ENCODE results near the gene PINLYP.
"Not testable (repeated sequence)": the region's sequence is repeated elsewhere in the genome, so short reads cannot be mapped to it uniquely, and the experiment has no call there.

The PINLYP gene

DNA sequence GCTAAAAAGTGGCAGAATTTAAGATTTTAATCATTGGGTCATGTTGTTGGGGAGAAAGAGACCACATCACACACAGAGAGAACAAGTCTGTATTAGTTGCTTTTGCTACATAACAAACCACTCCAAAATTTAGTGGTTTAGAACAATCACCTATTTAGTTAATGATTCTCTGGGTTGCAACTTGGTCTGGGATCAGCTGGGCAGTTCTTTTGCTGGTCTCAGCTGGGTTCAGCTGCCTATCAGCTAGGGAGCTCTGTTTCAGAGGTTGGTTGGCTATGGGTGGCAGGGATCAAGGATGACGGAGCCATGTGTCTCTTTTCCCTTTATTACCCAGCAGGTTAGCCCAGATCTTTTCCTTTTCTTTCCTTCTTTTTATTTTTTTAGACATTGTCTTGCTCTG, 8.9 kb downstream of the PINLYP start:
- no peak for DNase-seq

DNA sequence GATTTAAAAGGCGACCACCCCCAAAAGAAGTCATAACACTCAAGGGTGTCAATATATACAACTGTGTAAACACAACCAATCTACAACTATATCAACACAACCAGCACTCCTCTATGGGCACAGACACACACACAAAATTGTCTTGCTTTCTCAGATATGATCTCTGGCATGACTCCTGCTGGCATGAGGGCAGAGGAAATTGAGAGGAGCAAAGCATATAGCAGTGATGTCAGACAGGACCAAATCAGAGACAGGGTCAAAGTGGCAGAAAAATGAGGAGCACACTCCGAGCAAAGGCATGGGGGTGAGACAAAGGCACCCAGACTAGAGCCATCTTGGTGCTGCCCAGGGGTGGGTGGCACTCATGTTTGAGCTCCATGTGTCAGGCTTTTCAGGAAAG, 10.7 kb downstream of the PINLYP start:
- DNase-seq = no peak

DNA sequence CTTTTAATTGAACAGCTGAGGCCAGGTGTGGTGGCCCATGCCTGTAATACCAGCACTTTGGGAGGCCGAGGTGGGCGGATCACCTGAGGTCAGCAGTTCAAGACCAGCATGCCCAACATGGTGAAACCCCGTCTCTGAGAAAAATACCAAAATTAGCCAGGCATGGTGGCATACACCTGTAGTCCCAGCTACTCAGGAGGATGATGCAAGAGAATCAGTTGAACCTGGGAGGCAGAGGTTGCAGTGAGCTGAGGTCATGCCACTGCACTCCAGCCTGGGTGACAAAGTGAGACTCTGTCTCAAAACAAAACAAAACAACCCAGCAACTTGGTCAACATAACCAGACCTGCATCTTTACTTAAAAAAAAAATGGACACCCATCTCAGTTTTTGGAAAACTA, 11.4 kb downstream of the PINLYP start:
- DNase-seq = not testable (repeated sequence)

DNA sequence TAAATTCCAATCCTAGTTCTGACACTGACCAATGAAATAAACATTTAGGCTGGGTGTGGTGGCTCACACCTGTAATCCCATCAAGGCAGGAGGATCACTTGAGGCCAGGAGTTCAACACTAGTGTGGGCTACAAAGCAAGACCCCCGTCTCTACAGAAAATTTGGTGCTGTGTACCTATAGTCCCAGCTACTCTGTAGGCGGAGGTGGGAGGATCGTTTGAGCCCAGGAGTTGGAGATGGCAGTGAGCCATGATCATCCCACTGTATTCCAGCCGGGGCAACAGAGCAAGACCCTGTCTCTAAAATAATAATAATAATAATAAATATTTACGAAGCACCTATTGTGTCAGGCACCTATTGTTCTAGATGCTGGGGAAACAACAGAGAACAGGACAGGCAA, 13.7 kb downstream of the PINLYP start:
- no peak for DNase-seq

DNA sequence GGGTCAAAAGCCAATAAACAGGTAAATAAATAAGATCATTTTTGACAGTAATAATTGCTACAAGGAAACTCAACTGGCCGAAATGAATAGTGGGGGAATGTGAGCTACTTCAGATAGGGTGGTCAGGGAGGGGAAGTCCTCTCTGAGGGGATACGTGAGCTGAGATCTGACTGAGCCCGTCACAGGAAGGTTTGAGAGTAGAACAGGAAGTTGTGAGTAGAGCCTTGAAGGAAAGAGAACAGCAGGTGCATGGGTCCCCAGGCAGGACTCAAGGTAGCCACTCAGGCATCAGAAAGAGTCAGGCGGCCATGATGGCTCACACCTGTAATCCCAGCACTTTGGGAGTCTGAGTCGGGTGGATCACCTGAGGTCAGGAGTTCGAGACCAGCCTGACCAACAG, 14.1 kb downstream of the PINLYP start:
- DNase-seq = no peak

DNA sequence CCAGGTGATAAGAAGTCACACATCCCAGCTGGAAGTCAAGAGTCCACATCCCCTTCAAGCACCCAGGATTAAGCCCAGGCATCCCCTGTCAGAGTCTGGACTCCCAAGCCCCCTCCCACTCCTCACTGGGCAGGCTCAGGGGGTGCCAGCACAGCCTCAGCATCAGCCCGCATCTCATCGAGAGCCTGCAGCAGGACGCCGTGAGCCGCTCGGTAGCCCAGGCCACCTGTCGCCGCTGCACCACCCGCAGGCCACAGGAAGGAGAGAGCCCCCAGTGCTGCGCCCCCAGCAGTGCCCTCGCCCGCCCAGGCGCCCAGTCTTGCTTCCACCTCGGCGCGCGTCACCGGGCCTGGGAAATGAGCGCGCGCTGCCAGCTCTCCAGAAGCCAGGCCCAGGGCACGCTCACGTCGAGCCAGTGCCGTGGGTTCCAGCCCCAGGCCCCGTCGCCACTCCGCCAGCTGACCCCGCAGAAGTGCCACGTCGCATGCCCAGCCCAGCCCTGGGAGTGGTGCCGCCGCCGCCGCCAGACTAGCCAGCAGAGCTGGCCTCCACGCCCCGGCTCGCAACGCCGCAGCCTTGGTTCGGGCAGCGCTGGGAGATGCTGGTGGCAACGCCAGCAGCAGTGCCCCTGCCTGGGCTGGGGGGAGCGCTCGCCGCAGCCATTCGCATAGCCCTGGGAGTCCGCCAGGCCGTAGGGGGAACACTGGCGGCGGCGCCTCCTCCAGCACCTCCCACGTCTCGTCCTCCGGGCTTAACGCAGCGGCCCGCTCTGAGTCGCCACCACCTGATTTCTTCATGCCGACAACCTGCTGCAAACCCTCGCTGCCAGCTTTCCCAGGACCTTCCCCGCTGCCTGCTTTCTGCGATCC, 16.5 kb downstream of the PINLYP start:
- no peak for DNase-seq

DNA sequence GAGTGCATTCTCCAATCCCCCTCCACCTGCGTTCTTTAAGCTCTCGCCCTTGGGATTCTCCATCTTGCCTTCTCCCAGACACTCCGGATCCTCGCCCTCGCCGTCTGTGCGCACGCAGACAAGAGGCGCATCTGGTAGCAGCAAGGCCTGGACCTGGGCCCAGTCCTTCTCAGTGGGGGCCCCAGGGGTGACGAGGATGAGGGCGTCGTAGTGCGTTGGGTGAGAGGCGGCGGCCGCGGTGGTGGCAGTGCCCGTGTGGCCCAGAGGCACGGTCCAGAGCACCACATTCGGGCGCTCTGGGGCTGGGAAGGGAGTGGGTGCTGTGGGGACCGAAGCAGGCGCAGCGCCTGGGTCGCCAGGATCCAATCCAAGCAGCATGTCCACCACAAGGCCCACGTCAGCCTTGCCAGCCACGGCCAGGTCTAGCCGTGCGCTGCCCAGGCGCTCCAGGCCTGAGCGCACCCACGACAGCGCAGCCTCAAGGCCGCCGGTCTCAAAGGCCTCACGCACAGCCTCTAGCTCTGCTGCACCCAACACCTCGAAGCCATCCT, 17.3 kb downstream of the PINLYP start:
- DNase-seq = no peak

DNA sequence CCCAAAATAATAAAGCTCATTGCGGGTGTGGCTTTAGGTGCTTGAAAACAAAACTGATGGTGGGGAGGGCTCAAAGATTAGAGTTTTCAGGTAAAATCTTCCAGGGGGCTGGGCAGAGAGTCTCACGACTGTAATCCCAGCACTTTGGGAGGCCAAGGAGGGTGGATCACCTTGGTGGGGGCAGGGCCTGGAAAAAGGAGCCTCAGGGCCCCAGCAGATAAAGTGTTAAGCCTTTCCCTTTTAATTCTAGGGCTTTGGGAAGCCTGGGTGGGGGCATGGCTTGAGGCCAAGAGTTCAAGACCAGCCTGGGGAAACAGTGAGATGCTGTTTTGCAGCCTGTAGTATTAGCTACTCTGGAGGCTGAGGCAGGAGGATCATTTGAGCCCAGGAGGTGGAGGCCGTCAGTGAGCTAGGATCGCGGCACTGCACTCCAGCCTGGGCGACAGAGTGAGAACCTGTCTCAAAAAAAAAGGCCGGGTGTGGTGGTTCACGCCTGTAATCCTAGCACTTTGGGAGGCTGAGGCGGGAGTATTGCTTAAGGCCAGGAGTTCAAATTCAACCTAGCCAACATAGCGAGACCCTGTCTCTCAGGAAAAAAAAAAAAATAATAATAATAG, 18.6 kb downstream of the PINLYP start:
- DNase-seq = no peak

DNA sequence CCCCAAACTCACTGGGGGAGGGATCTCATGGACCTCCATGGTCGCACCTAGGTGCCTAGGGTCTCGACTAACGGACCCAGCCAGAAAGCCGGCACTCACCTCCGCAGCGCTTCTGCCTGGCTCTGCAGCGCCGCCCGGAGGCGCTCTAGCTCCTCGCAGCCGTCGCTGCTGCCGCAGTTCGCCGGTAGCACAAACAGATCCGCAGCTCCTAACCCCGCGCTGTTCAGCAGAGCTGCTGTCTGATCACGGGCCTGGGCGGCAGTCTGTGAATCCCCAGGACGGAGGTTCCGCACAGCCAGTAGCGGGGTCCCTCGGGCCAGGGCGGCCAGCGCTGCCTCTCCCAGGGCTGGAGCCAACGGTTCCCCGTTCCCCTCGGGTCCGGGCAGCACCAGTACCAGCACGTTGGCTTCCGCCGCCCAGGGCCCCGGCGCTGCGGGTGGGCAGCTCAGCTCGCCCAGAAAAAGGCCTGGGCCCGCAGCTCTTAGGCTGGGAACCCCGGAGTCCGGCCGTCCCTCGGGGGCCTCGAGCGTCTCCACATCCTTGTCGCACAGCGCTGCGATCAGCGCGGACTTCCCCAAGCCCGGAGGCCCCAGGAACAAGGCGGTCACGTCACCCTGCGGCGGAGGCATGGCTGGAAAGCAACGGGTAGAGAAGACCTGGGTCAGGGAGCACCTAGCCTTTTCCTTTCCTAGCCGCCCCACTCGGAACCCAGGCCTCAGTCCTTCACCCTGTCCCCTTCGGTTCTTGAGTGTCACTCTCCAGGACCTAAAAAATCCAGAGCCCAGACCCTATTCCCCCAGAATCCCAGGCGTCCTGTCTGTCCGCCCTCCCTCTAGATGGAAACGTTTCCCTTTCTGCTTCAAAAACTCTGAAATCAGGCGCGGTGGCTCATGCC, 19.4 kb downstream of the PINLYP start:
- DNase-seq = peak; percentile 82

DNA sequence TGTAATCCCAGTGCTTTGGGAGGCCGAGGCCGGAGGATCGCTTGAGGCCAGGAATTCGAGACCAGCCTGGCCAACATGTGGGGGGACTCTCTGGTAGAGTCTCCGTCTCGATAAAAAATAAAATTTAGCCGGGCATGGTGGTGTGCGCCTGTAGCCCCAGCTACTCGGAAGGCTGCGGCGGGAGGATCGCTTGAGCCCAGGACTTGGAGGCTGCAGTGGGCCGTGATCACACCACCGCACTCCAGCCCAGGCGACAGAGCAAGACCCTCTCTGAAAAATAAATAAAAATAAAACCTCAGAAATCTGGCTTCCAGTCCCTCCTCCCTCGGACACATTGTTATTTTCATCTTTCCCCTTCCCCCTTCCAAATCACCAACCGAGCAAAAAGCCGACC, 20.0 kb downstream of the PINLYP start:
- DNase-seq = no peak

DNA sequence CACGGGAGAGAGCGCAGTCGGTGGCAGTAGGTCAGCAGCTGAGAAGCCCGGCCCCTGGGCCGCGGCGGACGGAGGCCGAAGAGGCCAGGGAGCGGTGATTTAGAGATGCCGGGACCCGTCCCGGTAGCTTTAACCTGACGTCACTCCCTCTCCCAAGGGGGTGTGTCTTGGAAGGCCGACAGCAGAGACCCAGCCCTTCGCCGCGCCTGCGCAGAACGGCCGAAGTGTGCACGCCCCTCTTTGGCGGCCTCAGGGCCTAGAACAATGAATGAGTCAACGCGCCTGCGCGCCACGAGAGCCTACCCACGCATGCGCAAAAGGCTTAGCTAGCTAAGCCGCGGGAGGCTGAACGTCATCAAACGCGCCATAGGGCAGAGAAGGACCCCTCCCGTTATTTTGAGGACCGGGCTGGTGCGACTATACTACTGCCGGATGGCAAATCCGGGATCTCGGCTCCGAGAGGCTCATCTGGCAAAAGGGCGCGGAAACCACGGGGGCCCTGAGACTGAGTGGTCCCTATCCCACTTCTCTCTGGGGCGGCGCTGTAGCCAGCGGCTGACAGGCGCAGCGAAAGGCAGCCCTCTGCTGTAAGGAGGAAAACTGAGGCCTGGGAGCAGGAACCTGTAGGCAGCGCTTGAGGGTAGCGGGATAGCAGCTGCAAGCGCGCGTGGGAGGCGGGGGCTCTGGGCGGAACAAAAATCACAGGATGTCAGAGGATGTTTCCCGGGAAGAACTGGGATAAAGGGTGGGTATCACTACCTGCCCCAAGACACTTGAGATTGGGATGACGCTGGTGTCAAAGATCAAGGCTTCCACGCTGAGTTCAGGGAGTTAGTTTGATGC, 20.6 kb downstream of the PINLYP start, which contains the start of the genes IRGQ and ZNF576:
TSS of gene IRGQ (minus strand) at position 136 of the 843 bp plus-strand sequence. CDS start 796 bp downstream, outside the sequence.
TSS of gene ZNF576 (plus strand) at position 597 of the 843 bp plus-strand sequence. CDS start 514 bp downstream, outside the sequence.
- DNase-seq = peak; percentile 100

DNA sequence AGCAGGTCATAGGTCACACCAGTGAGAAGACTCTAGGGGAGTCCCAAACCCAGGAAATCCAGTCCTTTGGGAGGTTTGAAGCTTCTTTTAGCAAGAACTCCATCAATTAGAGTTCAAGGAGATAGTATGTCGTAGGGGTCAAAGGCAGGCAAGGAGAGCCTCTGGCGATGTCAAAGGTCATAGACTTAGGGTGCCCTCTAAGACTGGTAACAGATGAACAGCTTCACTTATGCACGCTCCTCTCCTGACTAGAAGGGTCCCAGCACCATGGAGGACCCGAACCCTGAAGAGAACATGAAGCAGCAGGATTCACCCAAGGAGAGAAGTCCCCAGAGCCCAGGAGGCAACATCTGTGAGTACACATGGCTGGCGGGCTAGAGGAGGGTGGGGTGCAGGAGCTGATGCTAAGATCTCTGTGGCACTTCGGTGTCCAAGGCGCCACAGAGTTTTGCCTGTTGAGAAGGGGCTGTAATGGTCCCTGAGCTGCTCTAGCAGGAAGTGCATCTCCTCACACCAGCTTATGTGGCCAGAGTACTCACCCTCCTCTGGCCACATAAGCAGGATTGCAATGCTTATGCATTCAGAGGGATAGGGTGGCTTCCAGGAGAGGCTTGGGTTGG, 21.4 kb downstream of the PINLYP start:
- no peak for DNase-seq

DNA sequence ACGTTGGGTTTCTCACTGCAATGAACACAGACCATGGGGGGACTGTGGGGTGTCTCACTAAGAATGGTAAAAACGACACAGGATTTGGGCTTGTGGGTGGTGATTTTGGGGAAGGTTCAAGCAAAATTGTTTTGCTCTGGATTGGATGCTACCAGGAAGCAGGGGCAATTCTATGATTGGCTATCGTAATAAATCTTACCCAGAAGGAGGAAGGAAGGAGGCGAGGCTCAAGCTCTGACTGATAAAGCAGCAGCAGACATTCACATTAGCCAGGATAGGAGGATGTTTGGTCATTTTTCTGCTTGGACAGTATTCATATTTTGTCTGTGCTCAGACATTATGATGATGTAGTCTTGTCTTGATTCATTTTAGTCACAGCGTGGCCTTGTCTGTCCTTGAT, 22.3 kb downstream of the PINLYP start:
- DNase-seq = no peak

DNA sequence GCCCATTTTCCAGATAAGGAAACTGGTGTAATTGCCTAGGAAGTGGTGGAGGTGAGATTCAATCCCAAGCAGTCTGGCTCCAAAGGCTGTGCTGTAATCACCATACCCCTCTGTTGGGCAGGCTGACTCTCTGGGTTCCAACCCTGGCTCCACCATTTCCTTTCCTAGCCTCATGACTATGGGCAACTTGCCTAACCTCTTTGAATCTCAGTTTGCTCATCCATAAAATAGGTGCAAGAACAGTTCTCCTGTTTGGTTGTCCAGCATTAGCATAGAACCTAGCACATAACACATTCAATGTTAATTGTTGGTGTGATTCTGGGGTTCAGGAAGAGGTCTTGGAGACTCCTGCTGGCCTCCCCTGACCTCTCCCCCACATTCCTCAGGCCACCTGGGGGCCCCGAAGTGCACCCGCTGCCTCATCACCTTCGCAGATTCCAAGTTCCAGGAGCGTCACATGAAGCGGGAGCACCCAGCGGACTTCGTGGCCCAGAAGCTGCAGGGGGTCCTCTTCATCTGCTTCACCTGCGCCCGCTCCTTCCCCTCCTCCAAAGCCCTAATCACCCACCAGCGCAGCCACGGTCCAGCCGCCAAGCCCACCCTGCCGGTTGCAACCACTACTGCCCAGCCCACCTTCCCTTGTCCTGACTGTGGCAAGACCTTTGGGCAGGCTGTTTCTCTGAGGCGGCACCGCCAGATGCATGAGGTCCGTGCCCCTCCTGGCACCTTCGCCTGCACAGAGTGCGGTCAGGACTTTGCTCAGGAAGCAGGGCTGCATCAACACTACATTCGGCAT, 23.0 kb downstream of the PINLYP start:
- DNase-seq = no peak

DNA sequence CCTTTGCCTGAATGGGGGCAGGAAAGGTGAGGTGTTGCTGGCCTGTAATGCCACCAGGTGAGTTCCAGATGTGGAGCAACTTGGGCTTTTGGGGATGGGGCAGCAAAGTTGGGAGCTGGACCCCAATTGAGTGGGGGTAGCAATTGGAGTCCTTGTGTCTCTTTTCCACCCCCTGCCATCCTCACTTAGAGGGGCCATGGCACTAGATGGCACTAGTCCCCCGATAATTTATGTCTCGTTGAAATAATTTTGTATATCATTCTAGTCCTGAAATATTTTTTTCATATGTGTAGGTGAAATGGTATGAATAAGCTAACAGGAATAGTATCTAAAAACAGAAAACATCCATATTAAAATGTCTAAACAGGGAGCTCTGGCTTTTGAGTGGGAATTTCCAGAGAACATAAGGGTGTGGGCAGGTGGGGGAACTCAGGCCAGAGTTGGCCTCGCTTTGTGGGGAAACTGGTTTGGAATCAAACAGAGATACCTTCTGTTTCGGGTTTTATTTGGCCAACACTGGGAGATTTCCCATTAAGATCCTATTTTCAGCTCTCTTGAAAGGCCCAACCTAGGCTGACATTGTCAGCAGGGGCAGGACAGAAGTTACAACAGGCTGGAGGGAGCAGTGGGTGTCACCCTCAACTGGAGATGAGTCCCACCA, 24.2 kb downstream of the PINLYP start:
- DNase-seq = no peak

DNA sequence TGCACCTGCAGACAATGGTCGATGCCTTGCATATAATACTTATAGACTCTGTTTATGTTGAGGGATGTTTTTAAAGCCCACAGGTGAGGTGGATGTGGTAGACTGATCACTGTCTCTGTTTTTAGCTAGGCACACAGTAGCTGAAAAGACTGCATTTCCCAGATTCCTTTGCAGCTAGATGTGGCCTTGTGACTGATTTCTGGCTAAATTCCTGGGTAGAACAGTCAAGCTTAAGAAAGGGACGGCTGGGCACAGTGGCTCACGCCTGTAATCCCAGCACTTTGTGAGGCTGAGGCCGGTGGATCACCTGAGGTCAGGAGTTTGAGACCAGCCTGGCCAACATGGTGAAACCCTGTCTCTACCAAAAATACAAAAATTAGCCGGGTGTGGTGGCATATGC, 24.7 kb downstream of the PINLYP start:
- not testable (repeated sequence) for DNase-seq

DNA sequence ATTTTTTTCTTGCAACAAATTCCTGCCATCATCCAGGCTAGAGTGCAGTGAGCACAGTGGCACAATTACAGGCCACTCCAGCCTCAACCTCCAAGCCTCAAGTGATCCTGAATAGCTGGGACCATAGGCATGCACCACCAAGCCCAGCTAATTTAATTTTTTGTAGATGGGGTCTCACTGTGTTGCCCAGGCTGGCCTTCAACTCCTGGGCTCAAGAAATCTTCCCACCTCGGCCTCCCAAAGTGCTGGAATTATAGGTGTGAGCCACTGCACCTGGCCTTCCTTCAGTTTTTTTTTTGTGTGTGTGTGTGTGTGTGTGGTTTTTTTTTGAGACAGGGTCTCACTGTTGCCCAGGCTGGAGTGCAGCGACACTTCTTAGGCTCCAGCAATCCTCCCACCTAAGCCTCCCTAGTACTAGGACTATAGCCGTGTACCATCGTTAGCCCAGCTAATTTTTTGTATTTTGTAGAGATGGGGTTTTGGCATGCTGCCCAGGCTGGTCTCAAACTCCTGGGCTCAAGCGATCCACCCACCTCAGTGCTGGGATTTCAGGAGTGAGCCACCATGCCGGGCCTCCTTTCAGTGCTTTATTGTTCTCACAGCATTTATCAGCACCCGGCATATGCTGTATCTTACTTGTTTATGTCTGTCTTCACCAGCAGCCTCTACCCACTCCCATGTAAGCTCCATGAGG, 30.4 kb downstream of the PINLYP start:
- DNase-seq = no peak

DNA sequence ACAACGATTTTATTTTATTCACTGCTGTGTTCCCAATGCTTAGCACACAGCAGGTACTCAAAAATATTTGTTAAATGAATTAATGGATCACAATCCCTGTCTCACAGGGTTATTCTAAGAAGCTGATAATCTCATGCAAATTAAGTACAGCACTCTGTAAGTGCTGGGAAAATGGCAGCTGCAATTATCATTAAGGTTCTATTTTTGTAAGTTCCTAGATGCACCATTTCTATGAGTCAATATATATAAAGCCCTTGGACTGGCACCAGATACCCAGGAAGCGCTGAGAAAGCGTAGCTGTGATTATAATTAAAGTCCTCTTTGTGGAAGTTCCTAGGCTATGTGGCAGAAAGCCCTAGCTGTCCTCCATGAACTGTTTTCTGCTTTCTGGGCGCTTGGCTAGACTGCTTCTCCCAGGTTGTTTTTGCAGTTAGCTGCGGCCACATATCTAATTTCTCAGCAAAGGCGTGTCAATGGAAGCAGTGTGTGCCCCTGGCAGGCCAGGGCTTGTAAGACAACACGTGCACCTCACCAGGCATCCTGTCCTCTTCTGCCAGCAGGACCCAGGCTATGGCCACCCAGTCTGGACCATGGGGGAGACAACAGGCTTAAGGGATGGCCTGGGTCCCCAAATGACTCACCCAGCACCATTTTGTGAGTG, 31.1 kb downstream of the PINLYP start:
- DNase-seq = no peak
